Skin of body (tissue), 2 donors: Measurements from ENCODE around the gene FOS. TPM values are rescaled to one million over a fixed set of nuclear protein-coding genes. Genes with fewer than 3 reads are reported as not detected.
"Not testable (repeated sequence)": the region's sequence is repeated elsewhere in the genome, so short reads cannot be mapped to it uniquely, and the experiment has no call there.

Experiments
- DNase-seq: peaks from one replicate; lab custom pipeline; 2025; lab: John Stamatoyannopoulos, UW
- total RNA-seq: library from RNA; depleted of rRNA; stranded (reverse); fragments of >200 nt; gene quantifications from one replicate; pipeline ENCODE4 v1.2.3, GENCODE V29; 2014

The FOS gene
- total RNA-seq, 1 donor from 2014 or later: 131 TPM

DNA sequence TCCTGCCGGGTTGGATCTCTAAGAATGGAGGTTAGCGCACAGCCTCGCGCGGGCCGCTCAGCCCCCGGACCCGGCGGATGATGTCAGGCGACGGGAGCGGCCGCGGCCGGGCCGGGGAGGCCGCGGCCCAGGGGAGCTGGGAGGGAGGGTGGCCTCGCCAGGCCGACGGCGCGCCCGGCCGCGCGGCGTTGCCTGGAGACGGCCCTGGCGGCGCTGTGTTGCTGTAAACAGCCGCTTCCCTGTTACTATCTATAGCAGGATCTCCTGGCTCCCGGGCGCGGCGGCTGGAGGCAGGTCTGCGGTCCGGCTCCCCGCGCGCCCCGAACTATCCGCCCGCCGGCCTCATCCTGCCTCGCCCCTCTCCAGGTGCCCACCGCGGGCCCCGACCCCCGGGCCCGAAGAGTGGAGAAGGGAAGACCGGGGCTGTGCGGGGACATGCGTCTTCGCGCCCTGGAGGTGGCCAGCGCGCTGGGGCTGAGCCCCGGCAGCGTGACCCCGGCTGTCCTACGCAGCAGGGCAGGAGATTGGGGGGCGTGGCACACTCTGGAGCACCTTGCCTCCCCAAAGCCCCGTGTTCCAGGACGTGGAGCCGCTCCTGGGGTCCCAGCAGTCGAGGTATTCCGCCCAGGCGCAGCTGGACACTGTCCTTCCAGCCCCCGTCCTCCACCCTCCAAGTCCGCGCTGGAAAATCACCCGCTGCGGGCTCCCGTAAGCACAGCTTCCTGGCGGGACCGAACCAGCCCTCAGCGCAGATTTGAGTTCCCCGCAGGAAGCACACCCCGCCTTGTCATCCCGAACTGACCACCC is 1.4 kb upstream of the FOS start:
- peak; percentile 94 for DNase-seq

- DNase-seq: peak; percentile 74
These were observed 710 bp upstream of the FOS start for GRCh38 chr14:75277815-75278421.

- DNase-seq: peak; percentile 52
These were observed 630 bp downstream of the FOS start for GRCh38 chr14:75279153-75279762.

GRCh38 chr14:75279763-75280290 is 1.2 kb downstream of the FOS start:
- no peak for DNase-seq

DNA sequence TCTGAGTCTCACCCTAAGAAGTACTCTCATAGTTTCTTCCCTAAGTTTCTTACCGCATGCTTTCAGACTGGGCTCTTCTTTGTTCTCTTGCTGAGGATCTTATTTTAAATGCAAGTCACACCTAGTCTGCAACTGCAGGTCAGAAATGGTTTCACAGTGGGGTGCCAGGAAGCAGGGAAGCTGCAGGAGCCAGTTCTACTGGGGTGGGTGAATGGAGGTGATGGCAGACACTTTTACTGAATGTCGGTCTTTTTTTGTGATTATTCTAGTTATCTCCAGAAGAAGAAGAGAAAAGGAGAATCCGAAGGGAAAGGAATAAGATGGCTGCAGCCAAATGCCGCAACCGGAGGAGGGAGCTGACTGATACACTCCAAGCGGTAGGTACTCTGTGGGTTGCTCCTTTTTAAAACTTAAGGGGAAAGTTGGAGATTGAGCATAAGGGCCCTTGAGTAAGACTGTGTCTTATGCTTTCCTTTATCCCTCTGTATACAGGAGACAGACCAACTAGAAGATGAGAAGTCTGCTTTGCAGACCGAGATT is 1.7 kb downstream of the FOS start:
- no peak for DNase-seq

GRCh38 chr14:75280831-75281653 is 2.4 kb downstream of the FOS start:
- no peak for DNase-seq

- DNase-seq: no peak
These were observed 3.0 kb downstream of the FOS start for GRCh38 chr14:75281654-75282019.

DNA sequence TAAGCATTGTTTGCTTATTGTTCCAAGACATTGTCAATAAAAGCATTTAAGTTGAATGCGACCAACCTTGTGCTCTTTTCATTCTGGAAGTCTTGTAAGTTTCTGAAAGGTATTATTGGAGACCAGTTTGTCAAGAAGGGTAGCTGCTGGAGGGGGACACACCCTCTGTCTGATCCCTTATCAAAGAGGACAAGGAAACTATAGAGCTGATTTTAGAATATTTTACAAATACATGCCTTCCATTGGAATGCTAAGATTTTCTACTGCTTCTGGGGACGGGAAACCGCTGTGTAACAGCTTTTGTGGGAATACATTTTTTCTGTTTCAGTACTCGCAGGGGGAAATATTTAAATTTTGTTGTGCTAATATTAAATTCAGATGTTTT is 3.5 kb downstream of the FOS start:
- peak; percentile 83 for DNase-seq

- DNase-seq: not testable (repeated sequence)
These were observed 4.0 kb downstream of the FOS start for GRCh38 chr14:75282555-75283161.

DNA sequence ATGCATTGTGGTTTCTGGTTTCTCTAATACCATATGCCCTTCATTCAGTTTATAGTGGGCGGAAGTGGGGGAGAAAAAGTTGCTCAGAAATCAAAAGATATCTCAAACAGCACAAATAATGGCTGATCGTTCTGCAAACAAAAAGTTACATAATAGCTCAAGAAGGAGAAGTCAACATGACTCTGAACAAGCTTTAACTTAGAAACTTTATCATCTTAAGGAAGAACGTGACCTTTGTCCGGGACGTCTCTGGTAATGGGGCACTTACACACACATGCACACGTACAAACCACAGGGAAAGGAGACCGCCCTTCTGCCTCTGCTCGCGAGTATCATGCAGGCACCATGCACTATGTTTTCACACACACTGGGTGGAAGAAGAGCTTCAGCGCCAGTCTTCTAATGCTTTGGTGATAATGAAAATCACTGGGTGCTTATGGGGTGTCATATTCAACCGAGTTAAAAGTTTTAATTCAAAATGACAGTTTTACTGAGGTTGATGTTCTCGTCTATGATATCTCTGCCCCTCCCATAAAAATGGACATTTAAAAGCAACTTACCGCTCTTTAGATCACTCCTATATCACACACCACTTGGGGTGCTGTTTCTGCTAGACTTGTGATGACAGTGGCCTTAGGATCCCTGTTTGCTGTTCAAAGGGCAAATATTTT is 4.7 kb downstream of the FOS start:
- DNase-seq: peak; percentile 90

- DNase-seq: no peak
These were observed 5.4 kb downstream of the FOS start for GRCh38 chr14:75283833-75284563.

GRCh38 chr14:75285331-75285730 is 6.7 kb downstream of the FOS start:
- no peak for DNase-seq

DNA sequence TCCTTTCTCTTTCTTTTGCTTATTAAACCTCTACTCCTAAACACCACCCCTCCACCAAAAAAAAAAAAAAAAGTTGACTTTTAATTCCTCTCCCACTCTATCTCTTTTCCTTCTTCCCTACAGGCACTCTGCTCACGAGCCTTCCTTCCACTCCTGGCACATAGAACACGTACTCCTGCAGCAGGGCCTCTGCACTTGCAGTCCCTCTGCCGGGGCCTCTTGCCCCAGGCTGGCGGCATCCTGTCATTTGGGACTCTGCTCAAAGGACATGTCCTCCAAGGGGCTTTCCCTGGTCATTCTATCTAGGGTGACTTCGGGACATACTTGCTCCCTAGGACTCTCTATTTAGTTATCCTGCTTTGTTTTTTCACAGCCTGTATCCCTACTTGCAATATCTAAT is 7.7 kb downstream of the FOS start:
- DNase-seq: no peak

DNA sequence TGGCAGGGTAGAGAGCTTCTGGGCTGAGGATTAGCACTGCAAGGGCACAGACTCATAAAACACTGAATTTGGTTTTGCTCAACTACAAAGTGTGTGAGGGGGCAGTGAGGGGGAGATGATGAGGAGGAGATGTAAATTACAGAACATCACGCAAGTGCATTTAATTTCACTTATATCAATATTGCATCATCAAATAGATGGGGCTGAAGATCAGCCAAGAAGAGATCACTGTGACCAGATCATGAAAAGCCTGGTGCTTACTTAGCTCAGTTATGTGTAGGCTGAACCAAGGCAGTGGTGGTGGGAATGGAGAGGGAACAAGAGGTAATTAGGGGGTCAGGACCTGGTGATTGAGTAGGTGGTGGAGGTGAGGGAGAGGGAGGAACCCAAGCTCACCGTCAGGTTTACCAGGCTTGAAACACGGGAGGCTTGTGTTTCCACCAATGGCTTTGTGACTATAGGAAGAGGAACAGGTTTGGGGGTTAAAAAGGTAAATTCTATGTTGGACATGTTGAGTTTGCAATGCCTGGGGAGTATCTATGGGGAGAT is 11.3 kb downstream of the FOS start:
- no peak for DNase-seq

GRCh38 chr14:75290851-75291250 is 12.2 kb downstream of the FOS start:
- DNase-seq: no peak

DNA sequence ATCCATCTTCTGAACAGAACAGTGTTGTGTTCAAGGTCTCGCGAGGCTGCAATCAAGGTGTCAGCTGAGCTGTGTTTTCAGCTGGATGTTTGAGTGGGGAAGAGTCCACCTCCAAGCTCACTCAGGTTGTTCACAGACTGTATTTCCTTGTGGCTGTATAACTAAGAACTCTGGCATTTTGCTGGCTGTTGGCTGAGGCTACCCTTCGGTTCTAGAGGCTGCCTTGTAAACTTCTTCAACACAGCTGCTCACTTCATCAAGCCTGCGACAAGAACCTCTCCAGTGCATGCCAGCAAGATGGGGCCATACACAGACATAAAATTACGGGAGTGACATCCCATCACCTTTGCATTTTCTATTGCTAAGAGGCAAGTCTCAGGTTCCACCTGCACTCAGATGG is 12.7 kb downstream of the FOS start:
- DNase-seq: no peak

- no peak for DNase-seq
These were observed 13.5 kb downstream of the FOS start for GRCh38 chr14:75292101-75292563.

GRCh38 chr14:75292886-75293285 is 14.3 kb downstream of the FOS start:
- no peak for DNase-seq
